GM19463 (cell line): Measurements from ENCODE around the gene CASP7.
A peak's percentile ranks its signal among the peaks of the same experiment; 100 is the strongest.

Experiments
- ATAC-seq: cut with Tn5 transposase; IDR thresholded peaks from one replicate; pipeline ENCODE4 v1.9.1; 2021; ENCODE audit warnings: mild to moderate bottlenecking, moderate library complexity; ENCODE audit not compliant: unreplicated experiment

CASP7 gene

GRCh38 chr10:113665806-113666354 lies 13.8 kb upstream of the CASP7 start:
- no peak for ATAC-seq

- ATAC-seq, result peak; percentile 63
Measured at GRCh38 chr10:113666682-113667252, 12.9 kb upstream of the CASP7 start.

GRCh38 chr10:113680190-113681111 lies 739 bp downstream of the CASP7 start:
- ATAC-seq, result peak; percentile 35

- ATAC-seq, result peak; percentile 51
Measured at GRCh38 chr10:113681533-113682470, 2.1 kb downstream of the CASP7 start.

GRCh38 chr10:113683300-113683699 lies 3.6 kb downstream of the CASP7 start:
- no peak for ATAC-seq

- no peak for ATAC-seq
Measured at GRCh38 chr10:113686028-113686427, 6.3 kb downstream of the CASP7 start.

GRCh38 chr10:113687037-113687436 lies 7.3 kb downstream of the CASP7 start:
- ATAC-seq, result no peak

GRCh38 chr10:113689057-113689456 lies 9.3 kb downstream of the CASP7 start:
- ATAC-seq, result no peak

GRCh38 chr10:113689574-113689973 lies 9.9 kb downstream of the CASP7 start:
- no peak for ATAC-seq

- no peak for ATAC-seq
Measured at GRCh38 chr10:113690749-113691148, 11.0 kb downstream of the CASP7 start.

GRCh38 chr10:113691381-113691780 lies 11.7 kb downstream of the CASP7 start:
- no peak for ATAC-seq

GRCh38 chr10:113692271-113692670 lies 12.6 kb downstream of the CASP7 start:
- no peak for ATAC-seq

- ATAC-seq, result no peak
Measured at GRCh38 chr10:113693348-113693747, 13.6 kb downstream of the CASP7 start.

GRCh38 chr10:113695691-113696090 lies 16.0 kb downstream of the CASP7 start:
- ATAC-seq, result no peak

- no peak for ATAC-seq
Measured at GRCh38 chr10:113697595-113697994, 17.9 kb downstream of the CASP7 start.

GRCh38 chr10:113704637-113705343 lies 25.1 kb downstream of the CASP7 start:
- no peak for ATAC-seq

- no peak for ATAC-seq
Measured at GRCh38 chr10:113705344-113705652, 25.6 kb downstream of the CASP7 start.

GRCh38 chr10:113706623-113707022 lies 26.9 kb downstream of the CASP7 start:
- ATAC-seq, result no peak

GRCh38 chr10:113708640-113709039 lies 28.9 kb downstream of the CASP7 start:
- ATAC-seq, result no peak

GRCh38 chr10:113709221-113709838 lies 29.6 kb downstream of the CASP7 start:
- ATAC-seq, result no peak
